Liver (tissue), 9 donors: ENCODE measurements around the gene BIRC6. TPM values are rescaled to one million over a fixed set of nuclear protein-coding genes. Genes with fewer than 3 reads are reported as not detected.

Experiments used
- DNase-seq: peaks from one replicate; pipeline ENCODE4 v3.0.0-alpha.2; 2017; ENCODE audit warnings: low spot score
- H3K27ac ChIP-seq, 2 donors: one replicate each; pipeline ENCODE4 v1.7.0; 2013; ENCODE audit warnings: inconsistent platforms in 2 of 2, low read length in 2 of 2, control low read depth in 1 of 2, low read depth in 1 of 2, mild to moderate bottlenecking in 1 of 2
- H3K27me3 ChIP-seq, 4 donors: one replicate each; pipeline versions ENCODE4 v1.6.1 to v1.7.0; 2013; ENCODE audit warnings: low read length in 3 of 4, inconsistent platforms in 1 of 4, mild to moderate bottlenecking in 1 of 4, moderate library complexity in 1 of 4; ENCODE audit not compliant: control insufficient read depth in 4 of 4, insufficient read depth in 4 of 4
- H3K36me3 ChIP-seq, 4 donors: one replicate each; pipeline versions ENCODE4 v1.6.1 to v1.7.0; 2013; ENCODE audit warnings: low read length in 3 of 4, mild to moderate bottlenecking in 3 of 4, low read depth in 1 of 4, moderate library complexity in 1 of 4; ENCODE audit not compliant: control insufficient read depth in 4 of 4, insufficient read depth in 3 of 4
- H3K4me1 ChIP-seq, 4 donors: one replicate each; pipeline versions ENCODE4 v1.6.1 to v1.7.0; 2013; ENCODE audit warnings: low read length in 3 of 4, mild to moderate bottlenecking in 3 of 4, moderate library complexity in 1 of 4; ENCODE audit not compliant: control insufficient read depth in 4 of 4, insufficient read depth in 4 of 4
- H3K4me3 ChIP-seq, 3 donors: one replicate each; pipeline versions ENCODE4 v1.6.1 to v1.7.0; 2013; ENCODE audit warnings: low read length in 3 of 3, control low read depth in 1 of 3, low read depth in 1 of 3, mild to moderate bottlenecking in 1 of 3
- H3K9ac ChIP-seq, 2 donors: one replicate each; pipeline ENCODE4 v1.7.0; 2013; ENCODE audit warnings: low read length in 2 of 2, mild to moderate bottlenecking in 2 of 2, moderate library complexity in 2 of 2, control low read depth in 1 of 2, low read depth in 1 of 2
- H3K9me3 ChIP-seq, 4 donors: one replicate each; pipeline versions ENCODE4 v1.6.1 to v1.7.0; 2013; ENCODE audit warnings: low read length in 3 of 4; ENCODE audit not compliant: control insufficient read depth in 4 of 4
- EGR1 ChIP-seq, 2 donors: IDR thresholded peaks; 2 replicates each; pipeline ENCODE4 v1.6.1; 2016 to 2018; ENCODE audit warnings: antibody characterized with exemption in 2 of 2, low read depth in 2 of 2
- GABPA ChIP-seq, 2 donors: IDR thresholded peaks in 1 of 2; conservative IDR thresholded peaks in 1 of 2; 2 replicates each; pipeline ENCODE4 v1.6.1; 2016; ENCODE audit warnings: antibody characterized with exemption in 2 of 2, mild to moderate bottlenecking in 1 of 2, moderate library complexity in 1 of 2
- HNF4A ChIP-seq, 2 donors: conservative IDR thresholded peaks; 2 replicates each; pipeline ENCODE4 v1.6.1; 2016; ENCODE audit warnings: antibody characterized with exemption in 2 of 2, mild to moderate bottlenecking in 2 of 2
- NR2F2 ChIP-seq: IDR thresholded peaks from 2 replicates; pipeline ENCODE4 v1.6.1; 2016; ENCODE audit warnings: antibody characterized with exemption
- RAD21 ChIP-seq, 2 donors: IDR thresholded peaks; 2 replicates each; pipeline ENCODE4 v1.6.1; 2016; ENCODE audit warnings: antibody characterized with exemption in 2 of 2, mild to moderate bottlenecking in 2 of 2
- SP1 ChIP-seq: IDR thresholded peaks from 2 replicates; pipeline ENCODE4 v1.6.1; 2018; ENCODE audit warnings: antibody characterized with exemption, mild to moderate bottlenecking
- TAF1 ChIP-seq: conservative IDR thresholded peaks from 2 replicates; pipeline ENCODE4 v1.6.1; 2016; ENCODE audit warnings: antibody characterized with exemption, mild to moderate bottlenecking
- WGBS: extraction: QIAGEN DNeasy Blood & Tissue Kit; methylation state at CpG from one replicate; pipeline ENCODE4 v1.1.7; 2013; 5-methylcytosine and 5-hydroxymethylcytosine counted together
- polyA plus RNA-seq, 2 donors: library from polyadenylated mRNA; stranded (reverse) in 1 of 2; unstranded in 1 of 2; fragments of 200-250 nt in 1 of 2; fragments of >200 nt in 1 of 2; fragmentation: Nextera tagmentation in 1 of 2; extraction: Ambion mirVana in 1 of 2; gene quantifications; one replicate each; pipeline versions ENCODE4 v1.2.1 to v1.2.3, GENCODE V29; 2013 to 2015
- total RNA-seq, 2 donors: library from RNA; depleted of rRNA; stranded (reverse); fragments of >200 nt; gene quantifications; one replicate each; pipeline ENCODE4 v1.2.3, GENCODE V29; 2014
- TF ChIP-seq, protein P1 (sequence below): IDR thresholded peaks from 2 replicates; pipeline ENCODE4 v1.6.1; 2016; ENCODE audit warnings: antibody characterized with exemption
- TF ChIP-seq, protein P2 (sequence below): fragments of 150-350 bp; IDR thresholded peaks from 2 replicates; pipeline ENCODE4 v1.5.1; 2017; ENCODE audit warnings: improper control_type of control experiment, low read depth, low read length; ENCODE audit not compliant: missing input control
- TF ChIP-seq, protein P3 (sequence below): IDR thresholded peaks from 2 replicates; pipeline ENCODE4 v1.6.1; 2016; ENCODE audit warnings: antibody characterized with exemption
- donor health status: healthy.
- donor health status: healthy.
- donor health status: healthy.
- donor health status: healthy.
- donor health status: healthy.

The BIRC6 gene
- total and polyA plus RNA-seq, 4 donors = 11.1 to 171 (median 45.2) TPM

DNA sequence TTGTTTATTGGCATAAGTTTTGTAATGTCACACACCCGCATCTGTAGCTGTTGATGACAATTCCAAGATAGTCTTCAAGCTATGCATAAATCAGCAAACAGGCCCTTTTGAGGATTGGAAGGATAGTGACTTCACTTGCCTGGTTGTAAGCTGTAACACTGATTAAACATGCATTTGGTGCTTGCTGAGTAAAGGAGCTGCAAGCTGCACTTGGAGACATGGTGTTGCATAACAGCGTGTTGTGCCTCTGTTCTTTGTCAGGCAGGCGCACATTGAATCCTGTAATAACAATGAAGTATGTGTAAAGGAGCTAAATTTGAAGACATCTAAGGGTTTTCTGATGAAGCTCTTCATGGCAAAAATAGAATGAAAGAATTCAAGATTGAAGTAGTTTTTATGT is 202.3 kb downstream of the BIRC6 start:
- WGBS = 93% methylated on average over 3 of the region's 3 CpGs
- Histone ChIP-seq H3K4me3 (no peak overlapping the region), H3K27ac (no peak overlapping the region), H3K36me3 (peaks cover 2 to 10% (median 3%) of the 10 kb centered on the region in 4 donors), H3K9ac (no peak overlapping the region), H3K27me3 (no peaks in the 10 kb centered on the region), H3K9me3 (no peaks in the 10 kb centered on the region), H3K4me1 (no peaks in the 10 kb centered on the region)
- DNase-seq = no peak
- no peak for TF ChIP-seq SP1
- TF ChIP-seq GABPA (IDR thresholded peaks at IDR 0.05 in 1 of 2, conservative IDR thresholded peaks at IDR 0.05 in 1 of 2) = no peak

DNA sequence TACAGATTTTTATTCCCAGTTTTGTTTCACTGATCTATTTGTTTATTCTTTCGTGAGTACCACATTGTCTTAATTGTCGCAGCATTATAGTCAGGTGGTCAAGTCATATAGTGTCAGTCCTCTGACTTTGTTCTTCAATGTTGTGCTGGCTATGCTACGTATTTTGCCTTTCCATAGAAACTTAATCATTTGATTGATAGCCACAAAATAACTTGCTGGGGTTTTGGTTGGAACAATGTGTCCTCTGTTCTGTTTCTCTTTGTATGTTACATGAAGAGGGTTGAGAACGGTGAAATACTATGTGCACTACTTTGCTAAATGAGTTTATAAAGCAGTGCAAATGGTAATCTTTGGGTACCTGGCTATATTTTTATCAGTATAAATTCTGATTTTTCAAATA is 206.1 kb downstream of the BIRC6 start:
- Histone ChIP-seq H3K36me3 (peaks cover 0 to 16% (median 5%) of the 10 kb centered on the region in 4 donors), H3K4me1 (no peaks in the 10 kb centered on the region), H3K27me3 (no peaks in the 10 kb centered on the region), H3K27ac (no peak overlapping the region), H3K9me3 (peaks cover 0 to 5% (median 2%) of the 10 kb centered on the region in 4 donors), H3K9ac (no peak overlapping the region), H3K4me3 (no peak overlapping the region)
- WGBS = 98% methylated on average over 4 of the region's 4 CpGs
- TF ChIP-seq SP1 (no peak), RAD21 (IDR thresholded peaks at IDR 0.05) (no peak), EGR1 (IDR thresholded peaks at IDR 0.05; ENCODE audit: low read depth in 2 of 2) (no peak), NR2F2 (no peak), HNF4A (conservative IDR thresholded peaks at IDR 0.05) (no peak)
- TF ChIP-seq, protein P1, sequence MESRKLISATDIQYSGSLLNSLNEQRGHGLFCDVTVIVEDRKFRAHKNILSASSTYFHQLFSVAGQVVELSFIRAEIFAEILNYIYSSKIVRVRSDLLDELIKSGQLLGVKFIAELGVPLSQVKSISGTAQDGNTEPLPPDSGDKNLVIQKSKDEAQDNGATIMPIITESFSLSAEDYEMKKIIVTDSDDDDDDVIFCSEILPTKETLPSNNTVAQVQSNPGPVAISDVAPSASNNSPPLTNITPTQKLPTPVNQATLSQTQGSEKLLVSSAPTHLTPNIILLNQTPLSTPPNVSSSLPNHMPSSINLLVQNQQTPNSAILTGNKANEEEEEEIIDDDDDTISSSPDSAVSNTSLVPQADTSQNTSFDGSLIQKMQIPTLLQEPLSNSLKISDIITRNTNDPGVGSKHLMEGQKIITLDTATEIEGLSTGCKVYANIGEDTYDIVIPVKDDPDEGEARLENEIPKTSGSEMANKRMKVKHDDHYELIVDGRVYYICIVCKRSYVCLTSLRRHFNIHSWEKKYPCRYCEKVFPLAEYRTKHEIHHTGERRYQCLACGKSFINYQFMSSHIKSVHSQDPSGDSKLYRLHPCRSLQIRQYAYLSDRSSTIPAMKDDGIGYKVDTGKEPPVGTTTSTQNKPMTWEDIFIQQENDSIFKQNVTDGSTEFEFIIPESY = no peak
- TF ChIP-seq, protein P2, sequence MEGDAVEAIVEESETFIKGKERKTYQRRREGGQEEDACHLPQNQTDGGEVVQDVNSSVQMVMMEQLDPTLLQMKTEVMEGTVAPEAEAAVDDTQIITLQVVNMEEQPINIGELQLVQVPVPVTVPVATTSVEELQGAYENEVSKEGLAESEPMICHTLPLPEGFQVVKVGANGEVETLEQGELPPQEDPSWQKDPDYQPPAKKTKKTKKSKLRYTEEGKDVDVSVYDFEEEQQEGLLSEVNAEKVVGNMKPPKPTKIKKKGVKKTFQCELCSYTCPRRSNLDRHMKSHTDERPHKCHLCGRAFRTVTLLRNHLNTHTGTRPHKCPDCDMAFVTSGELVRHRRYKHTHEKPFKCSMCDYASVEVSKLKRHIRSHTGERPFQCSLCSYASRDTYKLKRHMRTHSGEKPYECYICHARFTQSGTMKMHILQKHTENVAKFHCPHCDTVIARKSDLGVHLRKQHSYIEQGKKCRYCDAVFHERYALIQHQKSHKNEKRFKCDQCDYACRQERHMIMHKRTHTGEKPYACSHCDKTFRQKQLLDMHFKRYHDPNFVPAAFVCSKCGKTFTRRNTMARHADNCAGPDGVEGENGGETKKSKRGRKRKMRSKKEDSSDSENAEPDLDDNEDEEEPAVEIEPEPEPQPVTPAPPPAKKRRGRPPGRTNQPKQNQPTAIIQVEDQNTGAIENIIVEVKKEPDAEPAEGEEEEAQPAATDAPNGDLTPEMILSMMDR = no peak
- TF ChIP-seq, protein P3, sequence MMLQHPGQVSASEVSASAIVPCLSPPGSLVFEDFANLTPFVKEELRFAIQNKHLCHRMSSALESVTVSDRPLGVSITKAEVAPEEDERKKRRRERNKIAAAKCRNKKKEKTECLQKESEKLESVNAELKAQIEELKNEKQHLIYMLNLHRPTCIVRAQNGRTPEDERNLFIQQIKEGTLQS = no peak
- no peak for DNase-seq

DNA sequence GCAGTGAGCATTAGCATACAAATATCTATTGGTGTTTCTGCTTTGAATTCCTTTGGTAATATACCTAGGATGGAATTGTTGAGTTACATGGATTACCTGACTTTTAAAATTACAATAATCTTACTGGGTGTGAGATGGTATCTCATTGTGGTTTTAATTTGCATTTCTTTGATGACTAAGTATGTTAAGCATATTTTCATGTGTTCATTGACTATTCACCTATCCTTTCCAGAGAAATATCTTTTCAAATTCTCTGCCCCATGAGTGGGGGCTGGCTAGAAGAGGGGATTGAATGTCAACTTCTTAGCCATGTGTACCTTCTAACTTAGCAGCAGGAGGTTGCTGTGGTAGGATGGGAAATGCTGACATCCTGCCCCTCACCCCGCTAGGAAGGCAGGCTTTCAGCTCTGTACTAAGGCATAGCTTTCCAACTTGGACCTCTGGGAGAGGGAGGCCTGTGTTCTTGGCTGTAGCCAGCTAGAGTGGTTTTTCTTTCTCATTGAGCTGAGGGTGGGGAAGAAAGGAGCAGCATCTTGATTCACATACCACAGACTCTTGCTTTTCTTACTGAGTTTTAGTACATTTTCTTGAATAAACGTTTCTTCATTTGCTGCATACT is 207.7 kb downstream of the BIRC6 start:
- H3K4me1 ChIP-seq = no peaks in the 10 kb centered on the region
- 87% methylated on average over 2 of the region's 2 CpGs for WGBS
- H3K9me3 ChIP-seq = peaks cover 0 to 5% (median 2%) of the 10 kb centered on the region in 4 donors
- TF ChIP-seq, protein P3 = no peak
- TF ChIP-seq RAD21 (IDR thresholded peaks at IDR 0.05) = no peak
- no peak for TF ChIP-seq TAF1
- no peak for TF ChIP-seq NR2F2
- TF ChIP-seq GABPA (IDR thresholded peaks at IDR 0.05 in 1 of 2, conservative IDR thresholded peaks at IDR 0.05 in 1 of 2) = no peak
- peaks cover 0 to 16% (median 4%) of the 10 kb centered on the region in 4 donors for H3K36me3 ChIP-seq
- DNase-seq = no peak
- no peak overlapping the region for H3K9ac ChIP-seq
- H3K27me3 ChIP-seq = no peaks in the 10 kb centered on the region
- no peak overlapping the region for H3K27ac ChIP-seq
- H3K4me3 ChIP-seq = no peak overlapping the region
